Keratinocyte (primary cell): ENCODE measurements around the gene TK2. TPM values are rescaled to one million over a fixed set of nuclear protein-coding genes. Genes with fewer than 3 reads are reported as not detected.

Source experiments
- DNase-seq: peaks from one replicate; pipeline ENCODE4 v3.0.0-alpha.2; 2011; ENCODE audit warnings: low read depth, missing footprints, low spot score
- FAIRE-seq: peaks from 2 replicates; lab custom pipeline; 2011; peaks lifted over from hg19 to GRCh38; lab: Jason Lieb, UNC
- H2AFZ ChIP-seq: 2 replicates; pipeline ENCODE4 v1.6.0; 2012; ENCODE audit warnings: low read length, control low read depth, inconsistent platforms; ENCODE audit not compliant: control insufficient read depth
- H3K27ac ChIP-seq: 2 replicates; pipeline ENCODE4 v1.5.1; 2011; ENCODE audit warnings: low read length; ENCODE audit not compliant: control insufficient read depth, insufficient read depth
- H3K27me3 ChIP-seq: 3 replicates; pipeline ENCODE4 v1.6.0; 2011; ENCODE audit warnings: low read length; ENCODE audit not compliant: control insufficient read depth, insufficient read depth; ENCODE audit errors: extremely low read depth
- H3K36me3 ChIP-seq, 2 experiments: 2 replicates in 1 of 2; 3 replicates in 1 of 2; pipeline ENCODE4 v1.5.1; 2011; ENCODE audit warnings: low read length in 2 of 2, mild to moderate bottlenecking in 1 of 2; ENCODE audit not compliant: control insufficient read depth in 2 of 2, insufficient read depth in 2 of 2; ENCODE audit errors: extremely low read depth in 1 of 2
- H3K4me1 ChIP-seq: 3 replicates; pipeline ENCODE4 v1.5.1; 2011; ENCODE audit warnings: low read length; ENCODE audit not compliant: control insufficient read depth, insufficient read depth; ENCODE audit errors: extremely low read depth
- H3K4me2 ChIP-seq: 3 replicates; pipeline ENCODE4 v1.6.0; 2011; ENCODE audit warnings: low read depth, low read length; ENCODE audit not compliant: control insufficient read depth, insufficient read depth; ENCODE audit errors: extremely low read depth
- H3K4me3 ChIP-seq, 3 experiments: fragments of 200-600 bp in 1 of 3; sonication (generic) in 1 of 3; 2 replicates in 2 of 3; 3 replicates in 1 of 3; pipeline ENCODE4 v1.5.1; 2011 to 2016; ENCODE audit warnings: low read length in 3 of 3, mild to moderate bottlenecking in 3 of 3, control low read depth in 2 of 3, inconsistent platforms in 1 of 3, low read depth in 1 of 3, mixed read lengths in 1 of 3, mixed run types in 1 of 3, moderate library complexity in 1 of 3; ENCODE audit not compliant: control insufficient read depth in 2 of 3, insufficient read depth in 2 of 3; ENCODE audit errors: extremely low read depth in 1 of 3
- H3K79me2 ChIP-seq: 2 replicates; pipeline ENCODE4 v1.6.0; 2012; ENCODE audit warnings: low read length; ENCODE audit not compliant: control insufficient read depth, insufficient read depth
- H3K9ac ChIP-seq: 3 replicates; pipeline ENCODE4 v1.6.0; 2011; ENCODE audit warnings: low read length; ENCODE audit not compliant: control insufficient read depth, insufficient read depth; ENCODE audit errors: extremely low read depth
- H3K9me1 ChIP-seq: 3 replicates; pipeline ENCODE4 v1.6.0; 2011; ENCODE audit warnings: low read length; ENCODE audit not compliant: control insufficient read depth, insufficient read depth; ENCODE audit errors: extremely low read depth
- H3K9me3 ChIP-seq: 2 replicates; pipeline ENCODE4 v1.5.1; 2012; ENCODE audit warnings: low read depth, low read length; ENCODE audit not compliant: control insufficient read depth
- H4K20me1 ChIP-seq: 3 replicates; pipeline ENCODE4 v1.6.0; 2011; ENCODE audit warnings: low read length; ENCODE audit not compliant: control insufficient read depth, insufficient read depth; ENCODE audit errors: extremely low read depth
- CTCF ChIP-seq, 3 experiments: IDR thresholded peaks in 1 of 3; conservative IDR thresholded peaks in 1 of 3; optimal IDR thresholded peaks in 1 of 3; 2 replicates in 2 of 3; 3 replicates in 1 of 3; pipeline versions ENCODE3 to v1.5.1; 2011; ENCODE audit warnings: low read length in 3 of 3, mild to moderate bottlenecking in 3 of 3, moderate library complexity in 2 of 3, control low read depth in 1 of 3, inconsistent platforms in 1 of 3; ENCODE audit not compliant: insufficient read depth in 2 of 3; ENCODE audit errors: extremely low read depth in 1 of 3
- EZH2 ChIP-seq: IDR thresholded peaks from one replicate; pipeline ENCODE4 v1.6.1; 2012; ENCODE audit warnings: inconsistent platforms, mild to moderate bottlenecking, low read length, moderate library complexity
- dilution Hi-C: fragments of 300-500 bp; cut with MboI; formaldehyde crosslinking; loops from one replicate; pipeline ENCODE4 v1.7.0; 2020; ENCODE audit warnings: low sequenced_read_pairs; ENCODE audit not compliant: extremely low pct_ligation_motif_present
- polyA plus RNA-seq, 5 experiments: library from polyadenylated mRNA; depleted of rRNA in 3 of 5; stranded (reverse) in 3 of 5; stranded (forward) in 1 of 5; unstranded in 1 of 5; fragments of >200 nt; gene quantifications; 1 replicate in 1 of 5; 2 replicates in 3 of 5; 3 replicates in 1 of 5; pipeline versions ENCODE4 v1.2.1 to v1.2.3, GENCODE V29; 2011 to 2012; ENCODE audit warnings: missing spikeins in 2 of 5, low read depth in 1 of 5, low replicate concordance in 1 of 5

Gene TK2
- polyA plus RNA-seq, 1 donor (not counting 4 experiments of a cell fraction or from before 2014, with no cell fraction given), result 19.7 TPM

- H3K4me3 ChIP-seq, result no peak overlapping the region
- no peaks in the 10 kb centered on the region for H4K20me1 ChIP-seq
- FAIRE-seq (no peak), DNase-seq (no peak)
- no peaks in the 10 kb centered on the region for H3K9me3 ChIP-seq
- H3K9me1 ChIP-seq, result no peaks in the 10 kb centered on the region
- H3K27me3 ChIP-seq, result peaks cover 3% of the 10 kb centered on the region
- TF ChIP-seq EZH2 (no peak), CTCF (optimal IDR thresholded peaks at IDR 0.05 in 1 of 3, IDR thresholded peaks at IDR 0.05 in 1 of 3, conservative IDR thresholded peaks at IDR 0.05 in 1 of 3; ENCODE audit: extremely low read depth in 1 of 3, insufficient read depth in 2 of 3, low read length in 3 of 3) (no peak)
- dilution Hi-C loops, result no loop called here
- no peak overlapping the region for H3K9ac ChIP-seq
- H3K4me2 ChIP-seq, result no peak overlapping the region
- no peaks in the 10 kb centered on the region for H3K36me3 ChIP-seq
- no peaks in the 10 kb centered on the region for H3K79me2 ChIP-seq
- peaks cover 6% of the 10 kb centered on the region for H3K4me1 ChIP-seq
- no peak overlapping the region for H2AFZ ChIP-seq
- H3K27ac ChIP-seq, result no peak overlapping the region
Measured at GRCh38 chr16:66490774-66491715, 58.9 kb downstream of the TK2 start.

- FAIRE-seq, result no peak
- peaks cover 3% of the 10 kb centered on the region for H3K27me3 ChIP-seq
- dilution Hi-C loops, result no loop called here
Measured at GRCh38 chr16:66489818-66490217, 60.1 kb downstream of the TK2 start.

More at GRCh38 chr16:66489818-66490217, 60.1 kb downstream of the TK2 start:
- TF ChIP-seq EZH2 (no peak), CTCF (optimal IDR thresholded peaks at IDR 0.05 in 1 of 3, IDR thresholded peaks at IDR 0.05 in 1 of 3, conservative IDR thresholded peaks at IDR 0.05 in 1 of 3; ENCODE audit: extremely low read depth in 1 of 3, insufficient read depth in 2 of 3, low read length in 3 of 3) (no peak)
- Histone ChIP-seq H3K4me2 (no peak overlapping the region), H3K9me1 (no peaks in the 10 kb centered on the region), H3K9ac (no peak overlapping the region), H3K4me3 (no peak overlapping the region), H4K20me1 (no peaks in the 10 kb centered on the region), H3K27ac (no peak overlapping the region), H3K4me1 (peaks cover 6% of the 10 kb centered on the region), H3K79me2 (no peaks in the 10 kb centered on the region), H3K9me3 (no peaks in the 10 kb centered on the region), H2AFZ (no peak overlapping the region), H3K36me3 (no peaks in the 10 kb centered on the region)
- DNase-seq, result no peak
